GM18951 (cell line): Measurements from ENCODE around the gene SCN10A.

Source experiments
- POLR2A ChIP-seq: IDR thresholded peaks from 4 replicates; pipeline ENCODE4 v1.6.1; 2011; ENCODE audit warnings: mild to moderate bottlenecking; ENCODE audit not compliant: insufficient read length, insufficient read depth; ENCODE audit errors: extremely low read depth
- in situ Hi-C: fragments of 300-500 bp; cut with MboI; formaldehyde crosslinking; loops from one replicate; pipeline ENCODE4 v1.12.0; 2022; ENCODE audit warnings: low sequenced_read_pairs, mixed read lengths, inconsistent platforms; ENCODE audit not compliant: unreplicated experiment

The SCN10A gene

DNA sequence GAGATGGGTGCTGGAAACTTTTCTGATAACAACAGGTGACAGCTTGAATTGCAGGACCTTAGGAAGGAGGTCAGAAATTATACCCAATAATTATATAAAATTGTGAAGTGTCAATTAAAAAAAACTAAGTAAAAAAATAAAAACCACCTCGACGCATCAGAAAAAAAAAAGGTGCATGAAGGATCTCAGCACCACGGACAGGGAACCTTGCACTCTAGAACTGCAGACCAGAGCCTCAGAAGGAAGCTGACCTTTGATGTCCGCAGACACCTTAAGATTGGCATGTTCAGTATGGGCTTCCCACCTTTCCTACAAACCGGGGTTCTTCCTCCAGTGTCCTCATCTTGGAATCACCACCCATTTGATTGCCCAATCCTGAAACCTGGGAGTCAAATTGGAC, 60.9 kb downstream of the SCN10A start:
- no peak for TF ChIP-seq POLR2A
- in situ Hi-C loops, result no loop called here

DNA sequence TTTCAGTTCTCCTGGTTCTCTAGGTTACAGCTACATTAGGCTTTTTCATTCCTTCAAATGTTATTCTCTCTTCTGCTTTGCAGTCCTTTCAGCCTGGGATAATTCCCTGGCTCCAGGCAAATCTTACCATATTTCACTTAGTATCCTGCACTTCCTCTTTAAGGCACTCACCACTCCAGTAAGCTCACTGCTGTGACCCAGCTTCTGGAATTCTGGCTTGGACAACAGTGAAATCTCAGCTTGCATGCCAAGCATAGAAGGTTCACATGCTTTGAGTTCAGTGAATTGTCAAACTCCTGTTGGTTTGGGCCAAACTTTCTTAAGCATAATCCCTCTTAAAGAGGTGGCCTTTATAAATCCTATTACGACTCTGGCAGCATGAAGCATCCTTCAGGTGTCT, 69.4 kb downstream of the SCN10A start:
- TF ChIP-seq POLR2A, result no peak
- in situ Hi-C loops, result no loop called here

GRCh38 chr3:38743043-38743442, 73.0 kb downstream of the SCN10A start:
- in situ Hi-C loops, result no loop called here
- no peak for TF ChIP-seq POLR2A

GRCh38 chr3:38742550-38742949, 73.5 kb downstream of the SCN10A start:
- in situ Hi-C loops, result no loop called here
- TF ChIP-seq POLR2A, result no peak

GRCh38 chr3:38740537-38740936, 75.5 kb downstream of the SCN10A start:
- no peak for TF ChIP-seq POLR2A
- in situ Hi-C loops, result no loop called here

DNA sequence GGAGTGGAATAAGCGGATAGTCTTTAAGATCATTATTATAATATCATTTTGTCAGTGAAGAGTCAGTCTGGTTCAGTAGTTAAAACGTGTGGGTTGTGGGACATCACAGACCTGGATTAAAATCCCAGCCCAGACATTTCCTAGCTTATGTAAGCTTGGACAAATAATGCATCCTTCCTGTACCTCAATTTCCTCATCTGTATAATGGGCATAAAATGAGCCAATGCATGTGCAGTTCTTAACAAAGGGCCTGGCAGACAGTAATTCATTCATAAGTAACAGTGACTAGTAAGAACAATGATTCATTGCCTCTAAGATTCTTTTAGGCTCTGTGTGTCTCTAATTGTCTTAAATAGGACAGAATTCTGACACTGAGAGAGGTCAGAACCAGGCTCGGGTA, 76.1 kb downstream of the SCN10A start:
- TF ChIP-seq POLR2A, result no peak

GRCh38 chr3:38739396-38739689, 76.7 kb downstream of the SCN10A start:
- in situ Hi-C loops, result no loop called here
- TF ChIP-seq POLR2A, result no peak

More for the DNA sequence above, 76.1 kb downstream of the SCN10A start:
- in situ Hi-C loops, result no loop called here

DNA sequence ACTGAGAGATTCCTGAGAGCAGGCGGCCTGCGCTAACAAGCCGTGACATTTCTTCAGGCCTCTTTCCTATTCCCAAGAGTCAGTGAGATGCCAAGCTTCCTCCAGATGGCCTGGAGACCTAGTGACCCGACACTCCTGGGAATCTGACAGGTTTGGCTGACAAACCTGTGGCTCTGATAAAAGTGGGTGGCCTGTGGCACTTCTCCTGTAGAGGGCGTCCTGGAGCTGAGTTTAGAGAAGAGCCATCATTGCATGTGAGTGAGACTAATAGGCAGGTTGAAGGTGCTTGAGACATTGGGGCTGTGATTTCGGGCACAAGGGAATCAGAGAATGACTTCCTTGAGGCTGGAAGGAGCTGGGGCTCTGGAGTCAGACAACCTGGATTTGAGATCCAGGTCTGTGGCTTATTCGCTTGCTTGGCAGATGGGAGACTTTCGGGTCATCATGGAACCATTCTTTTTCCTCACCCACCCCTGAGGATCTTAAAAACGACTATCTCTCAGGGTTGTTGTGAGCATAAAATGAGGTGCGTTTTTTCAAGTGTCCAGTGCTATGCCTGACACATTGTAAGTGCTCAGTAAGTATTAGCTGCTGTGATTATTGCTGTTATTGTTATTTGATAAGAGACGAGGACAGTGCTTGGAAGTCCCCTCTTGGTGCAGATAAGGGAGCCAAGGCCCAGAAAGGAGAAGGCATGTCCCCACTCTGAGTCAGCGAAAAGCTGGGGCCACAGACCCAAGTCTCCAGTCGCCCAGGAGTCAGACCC, 77.2 kb downstream of the SCN10A start:
- in situ Hi-C loops, result no loop called here
- TF ChIP-seq POLR2A, result no peak

DNA sequence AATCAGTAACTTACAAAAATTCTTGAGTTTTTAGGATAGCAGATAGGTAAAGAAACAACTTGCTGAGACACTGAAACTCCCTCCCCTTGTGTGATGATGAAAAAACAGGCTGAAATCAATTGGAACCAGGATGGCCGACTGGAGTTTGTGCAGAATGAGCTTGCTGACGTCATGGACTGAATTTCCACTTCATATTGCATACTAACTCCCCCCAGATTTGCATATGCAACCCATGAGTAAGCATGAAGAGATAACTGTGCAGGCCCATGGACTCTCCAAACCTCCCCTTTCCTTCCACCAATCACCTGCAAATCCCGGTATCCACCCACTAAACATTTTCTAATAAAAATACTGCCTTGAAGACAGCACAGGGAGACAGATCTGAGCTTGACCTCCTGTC, 84.5 kb downstream of the SCN10A start:
- in situ Hi-C loops, result no loop called here
- TF ChIP-seq POLR2A, result no peak

DNA sequence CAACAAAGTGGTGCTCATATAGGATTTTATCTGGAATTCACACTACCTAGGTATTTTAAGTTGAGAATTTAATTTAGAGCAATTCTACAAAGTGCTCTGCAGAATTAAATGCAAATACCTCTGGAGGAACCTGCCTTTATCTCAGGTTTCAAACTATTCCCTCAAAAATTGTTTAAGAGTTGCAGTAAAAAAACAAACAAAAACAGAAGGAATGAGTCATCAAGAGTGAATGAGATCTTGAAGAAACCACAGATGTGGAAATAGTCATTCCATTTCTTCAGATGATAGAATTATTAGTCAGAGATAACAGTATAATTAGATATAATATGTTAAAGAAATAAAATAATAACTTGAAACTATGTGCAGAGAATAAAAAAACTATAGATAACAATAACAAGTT, 85.7 kb downstream of the SCN10A start:
- no peak for TF ChIP-seq POLR2A
- in situ Hi-C loops, result no loop called here

DNA sequence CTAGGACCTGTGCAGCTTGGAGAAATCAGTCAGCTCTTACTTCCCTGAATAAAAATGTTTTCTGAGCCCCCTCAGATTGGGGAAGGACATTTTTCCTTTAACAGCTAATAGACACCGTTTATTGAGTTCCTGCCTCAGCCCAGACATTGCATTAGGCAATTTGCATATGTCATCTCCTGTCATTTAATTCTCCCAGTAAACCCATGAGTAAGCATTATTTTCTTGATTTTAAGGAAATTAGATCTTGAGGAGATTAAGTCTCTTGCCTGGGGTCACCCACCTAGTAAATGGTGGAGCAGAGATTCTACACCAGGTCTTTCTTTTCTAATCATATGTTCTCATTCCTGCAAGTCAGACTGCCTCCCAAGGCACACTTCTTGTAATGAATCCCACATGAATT, 88.0 kb downstream of the SCN10A start:
- in situ Hi-C loops, result no loop called here
- TF ChIP-seq POLR2A, result no peak

- TF ChIP-seq POLR2A, result no peak
- in situ Hi-C loops, result no loop called here
These were observed 89.3 kb downstream of the SCN10A start for GRCh38 chr3:38726751-38727150.

GRCh38 chr3:38725726-38726419, 90.1 kb downstream of the SCN10A start:
- in situ Hi-C loops, result no loop called here
- TF ChIP-seq POLR2A, result no peak

DNA sequence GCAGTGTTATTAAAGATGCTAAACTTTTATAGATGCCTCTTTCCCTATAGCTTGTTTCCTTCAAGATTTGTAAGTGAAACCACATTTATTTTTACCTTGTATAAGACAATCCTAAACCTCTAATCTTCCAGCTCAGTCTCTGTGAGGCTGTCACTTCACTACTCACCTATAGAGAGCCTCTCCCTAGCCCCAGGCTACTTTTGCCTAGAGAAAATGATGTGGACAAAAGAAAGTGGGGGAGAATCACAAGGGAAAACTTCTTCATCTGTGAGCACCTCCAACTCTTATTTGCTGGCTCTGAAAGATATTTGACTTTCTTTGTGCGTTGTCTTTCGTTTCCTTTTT, 91.7 kb downstream of the SCN10A start:
- no peak for TF ChIP-seq POLR2A
- in situ Hi-C loops, result no loop called here
